T47D (cell line): ENCODE data around the gene NCR3LG1.

Experiments used
- DNase-seq, 2 experiments: peaks; one replicate each; pipeline versions ENCODE4 v3.0.0 to v3.0.0-alpha.2; 2011 to 2012; ENCODE audit warnings: low read depth in 1 of 2, low spot score in 1 of 2
- JUND ChIP-seq: IDR thresholded peaks from 2 replicates; pipeline ENCODE4 v1.6.1; 2012; ENCODE audit warnings: low read depth
- in situ Hi-C: cut with HindIII; loops from 2 replicates; pipeline ENCODE4 v1.10.0; 2016; ENCODE audit warnings: low sequenced_read_pairs, low pct_unique_long_range_greater_than_20kb

NCR3LG1 gene

GRCh38 chr11:17379383-17380180 is 28.0 kb downstream of the NCR3LG1 start:
- no peak for DNase-seq
- in situ Hi-C loops = no loop called here
- no peak for TF ChIP-seq JUND

- no peak for DNase-seq
- in situ Hi-C loops = no loop called here
- TF ChIP-seq JUND = no peak
Measured at GRCh38 chr11:17381156-17381555, 29.6 kb downstream of the NCR3LG1 start.

- in situ Hi-C loops = no loop called here
- no peak for TF ChIP-seq JUND
- DNase-seq = no peak
Measured at GRCh38 chr11:17382046-17382728, 30.6 kb downstream of the NCR3LG1 start.

- in situ Hi-C loops = no loop called here
- TF ChIP-seq JUND = no peak
- DNase-seq = no peak
Measured at GRCh38 chr11:17383461-17383860, 31.9 kb downstream of the NCR3LG1 start.

- peak in 1 of 2 experiments; percentile 85 for DNase-seq
- TF ChIP-seq JUND = no peak
- in situ Hi-C loops = no loop called here
Measured at GRCh38 chr11:17384002-17384511, 32.5 kb downstream of the NCR3LG1 start.

GRCh38 chr11:17385492-17385891 is 33.9 kb downstream of the NCR3LG1 start:
- in situ Hi-C loops = no loop called here

GRCh38 chr11:17385926-17386325 is 34.3 kb downstream of the NCR3LG1 start:
- in situ Hi-C loops = no loop called here
- no peak for DNase-seq
- TF ChIP-seq JUND = no peak

More at GRCh38 chr11:17385492-17385891, 33.9 kb downstream of the NCR3LG1 start:
- DNase-seq = no peak
- TF ChIP-seq JUND = no peak

- in situ Hi-C loops = no loop called here
- TF ChIP-seq JUND = no peak
- DNase-seq = peak in 1 of 2 experiments; percentile 63
Measured at GRCh38 chr11:17386331-17387084, 34.9 kb downstream of the NCR3LG1 start.

- in situ Hi-C loops = no loop called here
- no peak for TF ChIP-seq JUND
- no peak for DNase-seq
Measured at GRCh38 chr11:17387254-17387653, 35.7 kb downstream of the NCR3LG1 start.

GRCh38 chr11:17387811-17388210 is 36.2 kb downstream of the NCR3LG1 start:
- no peak for DNase-seq
- in situ Hi-C loops = no loop called here
- no peak for TF ChIP-seq JUND

GRCh38 chr11:17388609-17389210 is 37.1 kb downstream of the NCR3LG1 start, which contains the start of gene KCNJ11:
KCNJ11 (minus strand) TSS chr11:17388659; CDS start chr11:17388091, 568 bp downstream.
- TF ChIP-seq JUND = no peak
- in situ Hi-C loops = no loop called here
- peak in 1 of 2 experiments; percentile 24 for DNase-seq

- TF ChIP-seq JUND = no peak; the same call in 1 of the 2 replicates
- in situ Hi-C loops = no loop called here
- DNase-seq = peak; percentile 59 to 92
Measured at GRCh38 chr11:17389211-17389956, 37.8 kb downstream of the NCR3LG1 start.
